ENCODE results near the gene ZNF132.
"Not testable (repeated sequence)": the region's sequence is repeated elsewhere in the genome, so short reads cannot be mapped to it uniquely, and the experiment has no call there.

The ZNF132 gene

DNA sequence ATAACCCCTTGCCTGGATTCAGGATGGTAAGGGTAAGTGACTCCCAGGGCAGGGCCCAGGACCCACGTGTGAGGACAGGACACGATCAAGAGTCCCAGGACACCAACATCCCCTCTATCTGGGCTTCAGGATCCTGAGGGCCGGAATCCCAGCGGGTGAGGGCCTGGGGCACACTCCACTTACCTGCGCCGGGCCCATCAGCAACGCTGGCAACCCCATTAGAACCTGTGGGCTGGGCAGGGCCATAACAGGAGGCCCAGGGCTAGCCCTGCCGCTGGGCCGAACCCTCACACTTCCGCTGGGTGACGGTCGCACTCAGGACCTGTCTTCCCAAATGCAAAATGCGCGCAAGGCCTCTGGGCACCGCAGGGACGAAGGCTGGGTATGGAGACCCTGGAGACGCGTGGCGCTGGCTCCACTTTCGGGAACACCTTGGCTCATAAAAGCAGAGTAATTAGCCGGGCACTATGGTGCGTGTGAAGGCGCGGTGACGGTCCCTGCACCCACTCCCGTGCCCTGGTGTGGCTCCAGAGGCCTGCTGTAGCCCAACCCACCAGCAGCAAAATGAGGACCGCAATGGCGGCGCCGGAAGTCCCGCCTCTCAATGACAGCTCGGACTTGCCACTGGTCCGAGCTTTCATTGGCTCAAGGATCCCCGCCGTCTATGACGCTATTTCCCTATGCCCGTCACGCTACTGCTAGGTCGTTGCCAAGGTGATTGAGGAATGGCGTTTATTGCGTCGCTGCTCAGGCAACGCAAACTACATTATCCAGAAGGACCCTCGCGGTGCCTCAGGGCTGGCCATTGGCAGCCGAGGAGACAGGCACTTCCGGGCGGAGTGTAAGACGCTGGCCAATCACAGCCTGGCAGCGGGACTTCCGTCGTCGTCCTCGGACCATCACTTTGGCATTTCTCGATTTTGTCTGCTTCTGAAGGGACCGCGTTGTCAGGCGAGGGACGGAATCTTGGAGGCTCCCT is at the start of gene ZNF132:
Gene ZNF132, minus strand, starts transcription at position 578 of the 979 bp plus-strand sequence. Its CDS starts 332 bp downstream, at position 246.
- DNase-seq (ENCODE audit: low read depth), result peak; percentile 84

DNA sequence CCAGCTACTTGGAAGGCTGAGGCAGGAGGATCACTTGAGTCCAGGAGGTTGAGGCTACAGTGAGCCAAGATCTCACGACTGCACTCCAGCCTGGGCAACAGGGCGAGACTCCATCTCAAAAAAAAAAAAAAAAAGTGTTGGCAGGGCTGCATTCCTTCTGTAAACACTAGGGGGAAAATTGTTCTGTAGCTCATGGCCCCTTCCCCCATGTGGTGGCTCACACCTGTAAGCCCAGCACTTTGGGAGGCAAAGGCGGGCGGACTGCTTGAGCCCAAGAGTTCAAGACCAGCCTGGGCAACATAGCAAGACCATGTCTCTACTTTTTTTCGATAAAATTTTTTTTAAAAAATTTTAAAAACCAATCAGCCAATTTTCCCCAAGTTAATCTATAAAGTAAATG is 44.4 kb upstream of the ZNF132 start:
- DNase-seq (ENCODE audit: low read depth), result not testable (repeated sequence)

DNA sequence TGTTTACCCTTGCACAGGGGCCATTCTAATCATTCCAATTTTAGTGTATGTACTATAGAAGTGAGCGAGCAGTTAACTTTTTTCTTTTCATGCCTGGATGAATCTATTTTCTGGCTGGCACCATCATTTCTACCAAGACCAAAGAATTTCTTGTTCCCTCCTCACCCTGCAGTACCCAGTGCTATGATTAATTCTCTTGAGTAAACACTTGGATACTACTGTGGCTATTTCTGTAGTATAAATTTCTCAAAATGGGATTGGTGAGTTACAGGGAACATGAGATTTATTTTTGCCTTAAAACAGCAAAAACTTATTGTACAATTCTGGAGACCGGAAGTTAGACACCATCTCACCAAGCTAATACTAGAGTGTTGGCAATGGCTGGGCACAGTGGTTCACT is 43.8 kb upstream of the ZNF132 start:
- DNase-seq (ENCODE audit: low read depth), result no peak

DNA sequence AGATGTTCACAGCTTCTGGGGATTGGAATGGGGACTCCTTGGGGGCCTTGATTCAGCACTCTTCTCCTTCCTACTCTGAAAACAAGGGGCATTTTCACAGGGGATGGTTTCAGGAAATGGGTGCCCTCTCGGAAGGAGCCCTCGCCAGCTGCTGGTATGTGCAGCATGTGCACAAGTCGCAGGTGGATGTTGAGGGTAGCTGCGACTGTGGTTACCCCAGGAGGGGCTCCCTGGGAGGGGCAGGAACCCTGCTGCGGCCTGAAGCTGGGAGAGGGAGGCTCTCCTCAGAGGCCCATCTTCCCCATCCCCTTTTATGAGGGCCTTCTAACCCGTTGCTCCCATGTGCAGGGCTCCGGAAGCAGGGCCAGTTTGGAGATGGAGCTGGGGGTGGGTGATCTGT is 42.4 kb upstream of the ZNF132 start:
- no peak for DNase-seq (ENCODE audit: low read depth)

DNA sequence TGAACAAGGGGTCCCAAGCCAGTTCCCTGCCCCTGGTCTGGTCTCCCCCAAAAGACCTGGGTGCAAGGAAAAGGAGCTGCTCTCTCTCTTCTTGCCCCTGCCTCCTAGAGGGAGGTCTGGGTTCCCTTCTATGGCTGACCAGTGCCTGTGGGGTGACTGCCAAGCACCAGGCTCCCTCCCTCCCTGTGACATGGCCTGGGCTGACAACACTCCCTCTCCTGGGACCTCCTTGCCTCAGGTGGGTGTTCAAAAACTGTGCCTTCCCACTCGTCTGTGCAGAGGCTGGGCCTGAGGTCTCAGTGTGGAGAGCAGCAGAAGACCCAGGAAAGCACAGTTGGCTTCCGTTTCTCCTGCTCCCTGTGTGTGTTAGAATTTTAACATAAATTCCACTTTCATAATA is 40.9 kb upstream of the ZNF132 start:
- DNase-seq (ENCODE audit: low read depth), result no peak

DNA sequence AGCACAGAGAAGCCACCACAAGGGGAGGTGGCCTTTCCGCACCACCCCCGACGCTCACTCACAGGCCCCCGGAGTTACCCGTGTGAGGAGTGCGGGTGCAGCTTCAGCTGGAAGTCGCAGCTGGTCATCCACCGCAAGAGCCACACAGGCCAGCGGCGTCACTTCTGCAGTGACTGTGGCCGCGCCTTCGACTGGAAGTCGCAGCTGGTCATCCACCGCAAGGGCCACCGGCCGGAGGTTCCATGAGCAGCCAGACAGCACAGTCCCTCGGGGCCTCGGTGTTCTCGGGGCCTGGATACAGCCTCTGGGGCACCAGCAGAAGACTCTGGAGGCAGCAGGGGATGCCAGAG is 40.5 kb upstream of the ZNF132 start:
- DNase-seq (ENCODE audit: low read depth), result no peak

DNA sequence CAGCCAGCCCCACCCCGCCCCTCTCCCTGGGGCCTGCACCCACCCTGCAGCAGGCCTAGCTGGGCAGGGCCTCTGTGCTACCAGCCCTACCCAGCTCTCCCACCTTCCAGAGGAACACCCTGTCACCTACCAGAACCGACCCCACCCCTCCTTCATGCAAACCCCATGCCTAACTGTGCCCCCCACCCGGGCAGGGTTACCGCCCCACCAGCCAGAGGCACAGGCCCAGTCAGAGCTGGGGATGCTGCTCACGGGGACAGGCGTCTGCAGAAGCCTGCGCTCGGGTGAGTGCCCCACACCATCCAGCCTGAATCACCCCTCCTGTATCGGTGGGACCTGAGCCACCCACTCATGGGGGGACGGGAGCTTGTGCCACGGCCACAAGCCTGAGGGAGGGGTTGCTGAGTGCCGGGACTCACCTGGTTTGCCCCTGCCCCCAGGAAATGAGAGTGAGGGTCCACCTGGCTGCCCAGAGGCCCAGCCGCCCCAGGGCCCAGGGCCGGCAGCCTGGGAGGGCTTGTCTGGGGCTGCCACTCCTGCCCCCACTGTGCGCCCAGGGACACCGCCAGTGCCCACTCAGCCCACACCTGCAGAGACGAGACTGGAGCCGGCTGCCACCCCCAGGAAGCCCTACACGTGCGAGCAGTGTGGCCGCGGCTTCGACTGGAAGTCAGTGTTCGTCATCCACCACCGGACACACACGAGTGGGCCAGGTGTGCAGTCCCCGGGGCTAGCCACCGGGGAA is 40.0 kb upstream of the ZNF132 start:
- DNase-seq (ENCODE audit: low read depth), result no peak

DNA sequence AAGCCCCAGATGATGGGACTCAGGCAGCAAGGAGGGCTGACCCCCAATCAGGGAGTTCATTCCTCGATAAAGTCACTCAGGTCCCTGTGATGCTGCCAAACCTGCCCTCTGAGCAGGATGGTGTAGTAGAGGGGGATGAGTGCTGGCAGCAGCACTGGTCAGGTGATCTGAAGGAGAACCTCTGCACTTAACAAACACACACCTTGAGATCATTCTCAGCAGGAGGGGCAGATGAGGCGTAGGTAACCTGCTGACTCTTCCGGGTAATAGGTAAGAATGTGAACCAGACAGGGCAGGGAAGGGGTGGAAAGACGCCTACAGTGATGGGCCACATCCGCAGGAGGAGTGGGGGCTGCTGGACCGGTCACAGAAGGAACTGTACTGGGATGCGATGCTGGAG is 39.4 kb upstream of the ZNF132 start:
- no peak for DNase-seq (ENCODE audit: low read depth)

DNA sequence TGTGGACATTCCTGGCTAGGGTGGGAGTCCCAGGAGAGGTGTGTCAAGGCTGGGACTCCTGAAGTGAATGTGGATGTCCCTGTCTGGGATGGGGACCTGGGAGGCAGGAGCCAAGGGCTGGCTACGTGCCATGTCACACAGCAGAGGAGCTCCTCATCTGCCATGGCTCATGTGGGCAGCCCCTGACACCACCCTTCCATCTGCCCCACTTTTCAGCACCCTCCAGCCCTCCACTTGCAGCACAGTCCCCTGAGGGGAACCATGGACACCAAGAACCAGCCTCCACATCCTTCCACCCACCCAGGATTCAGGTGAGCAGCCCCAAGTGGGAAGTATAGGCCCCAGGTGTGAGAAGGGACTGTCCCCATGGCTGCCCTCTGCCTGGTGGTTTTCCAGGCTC is 37.9 kb upstream of the ZNF132 start:
- no peak for DNase-seq (ENCODE audit: low read depth)

DNA sequence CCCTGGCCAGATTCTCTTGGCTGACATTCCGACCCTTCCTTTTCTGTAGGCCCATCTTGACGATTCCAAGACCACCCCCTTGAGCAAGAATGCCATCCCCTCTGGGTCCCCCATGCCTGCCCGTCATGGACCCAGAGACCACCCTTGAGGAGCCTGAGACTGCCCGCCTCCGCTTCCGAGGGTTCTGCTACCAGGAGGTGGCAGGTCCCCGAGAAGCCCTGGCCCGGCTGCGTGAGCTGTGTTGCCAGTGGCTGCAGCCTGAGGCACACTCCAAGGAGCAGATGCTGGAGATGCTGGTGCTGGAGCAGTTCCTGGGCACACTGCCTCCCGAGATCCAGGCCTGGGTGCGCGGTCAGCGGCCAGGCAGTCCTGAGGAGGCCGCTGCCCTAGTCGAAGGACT is 37.2 kb upstream of the ZNF132 start:
- DNase-seq (ENCODE audit: low read depth), result no peak

DNA sequence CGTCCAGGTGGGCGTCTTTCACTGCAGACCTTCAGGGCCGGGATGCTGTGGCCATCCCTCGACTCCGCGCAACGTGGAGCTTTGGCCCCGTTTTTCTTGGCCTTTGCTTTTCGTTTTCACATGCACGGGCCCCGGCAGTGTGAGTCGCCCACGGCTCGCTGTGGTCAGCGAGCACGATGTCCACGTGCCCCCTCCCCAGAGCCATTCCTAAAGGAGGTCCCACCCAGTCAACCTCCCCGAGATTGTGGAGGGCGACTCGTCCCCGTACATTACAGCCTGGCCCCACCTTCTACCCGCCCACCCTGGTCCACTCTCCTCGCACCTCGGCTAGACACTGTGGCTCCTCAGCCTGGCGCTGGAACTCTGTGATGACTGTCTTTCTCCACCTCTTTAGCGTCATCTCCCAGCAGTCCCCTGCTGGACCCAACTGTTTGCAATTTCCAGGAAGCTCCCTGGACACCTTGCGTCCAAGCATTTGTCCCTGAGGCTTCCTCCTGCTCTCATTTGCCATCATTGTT is 36.6 kb upstream of the ZNF132 start:
- no peak for DNase-seq (ENCODE audit: low read depth)

DNA sequence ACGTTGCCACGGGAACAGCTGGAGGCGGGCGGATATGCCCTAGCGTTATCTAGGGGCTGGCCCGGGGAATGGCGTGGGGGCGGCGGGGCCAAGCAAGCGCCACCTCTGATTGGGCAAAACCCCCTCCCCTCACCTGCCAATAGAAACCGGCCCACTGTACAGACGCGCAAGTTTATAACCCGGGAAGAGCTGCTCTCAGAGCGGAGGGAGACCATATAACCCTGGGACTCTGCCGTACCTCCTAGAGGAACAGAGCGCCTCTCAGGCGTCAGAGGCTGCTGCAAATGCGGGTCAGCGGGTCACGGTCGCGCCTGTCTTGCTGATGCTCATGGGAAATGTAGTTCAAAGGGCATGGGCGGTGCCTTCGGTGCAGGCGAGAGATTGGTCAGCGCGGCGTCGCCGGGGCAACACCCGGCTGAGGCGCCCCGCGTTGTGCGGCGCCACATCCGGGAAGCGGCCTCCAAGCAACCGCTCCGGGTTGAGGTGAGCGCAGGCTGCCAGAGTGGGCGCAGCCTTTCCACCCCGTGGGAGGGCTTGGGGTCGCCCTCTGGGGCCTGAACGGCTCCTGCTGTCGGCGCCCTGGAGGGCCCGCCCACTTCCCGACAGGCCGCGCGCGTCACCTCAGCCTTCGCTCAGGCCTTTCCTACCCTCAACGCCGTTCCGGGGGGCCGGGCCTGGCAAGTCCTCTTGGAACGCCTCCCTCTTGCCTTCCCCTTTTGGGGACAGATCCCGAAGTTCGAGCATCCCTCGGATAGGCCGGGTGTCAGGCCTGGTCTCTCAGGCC is 36.0 kb upstream of the ZNF132 start, which contains the start of gene ZNF446:
Gene ZNF446, plus strand, starts transcription at position 639 of the 784 bp plus-strand sequence. CDS start 867 bp downstream, outside the sequence.
- DNase-seq (ENCODE audit: low read depth), result peak; percentile 87

DNA sequence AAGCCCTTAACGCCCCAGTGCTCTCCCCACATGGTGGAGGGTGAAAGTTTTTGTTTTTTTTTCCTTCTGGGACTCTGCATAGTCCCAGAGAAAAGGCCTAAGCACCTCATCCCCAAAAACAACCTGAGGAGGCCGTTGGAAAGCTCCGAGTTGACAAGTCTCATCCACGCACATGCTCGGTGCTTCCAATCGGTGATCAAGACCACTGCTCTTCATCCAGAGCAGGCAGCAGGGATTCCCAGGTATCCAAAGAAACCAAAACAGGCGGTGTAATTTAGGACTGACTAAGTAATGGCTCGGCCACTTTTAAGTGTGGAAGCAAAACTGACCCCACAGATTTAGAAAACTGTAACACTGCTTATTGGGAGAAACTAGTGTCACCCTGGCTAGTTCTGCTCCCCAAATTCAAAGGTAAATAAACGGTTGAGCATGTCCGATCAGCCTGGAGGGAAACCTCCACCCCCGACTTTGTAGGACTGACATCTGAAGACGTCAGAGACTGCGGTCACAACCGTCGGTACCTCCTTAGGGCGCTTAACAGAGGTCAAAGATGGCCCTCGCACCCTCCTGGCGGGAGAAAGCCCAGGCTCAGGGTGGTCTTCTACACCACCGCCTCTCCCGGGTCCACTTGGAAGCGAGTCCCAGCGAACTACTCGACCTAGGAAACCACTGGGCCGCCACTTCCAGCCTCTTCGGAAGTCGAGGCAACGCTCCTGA is 35.2 kb upstream of the ZNF132 start:
- DNase-seq (ENCODE audit: low read depth), result no peak

DNA sequence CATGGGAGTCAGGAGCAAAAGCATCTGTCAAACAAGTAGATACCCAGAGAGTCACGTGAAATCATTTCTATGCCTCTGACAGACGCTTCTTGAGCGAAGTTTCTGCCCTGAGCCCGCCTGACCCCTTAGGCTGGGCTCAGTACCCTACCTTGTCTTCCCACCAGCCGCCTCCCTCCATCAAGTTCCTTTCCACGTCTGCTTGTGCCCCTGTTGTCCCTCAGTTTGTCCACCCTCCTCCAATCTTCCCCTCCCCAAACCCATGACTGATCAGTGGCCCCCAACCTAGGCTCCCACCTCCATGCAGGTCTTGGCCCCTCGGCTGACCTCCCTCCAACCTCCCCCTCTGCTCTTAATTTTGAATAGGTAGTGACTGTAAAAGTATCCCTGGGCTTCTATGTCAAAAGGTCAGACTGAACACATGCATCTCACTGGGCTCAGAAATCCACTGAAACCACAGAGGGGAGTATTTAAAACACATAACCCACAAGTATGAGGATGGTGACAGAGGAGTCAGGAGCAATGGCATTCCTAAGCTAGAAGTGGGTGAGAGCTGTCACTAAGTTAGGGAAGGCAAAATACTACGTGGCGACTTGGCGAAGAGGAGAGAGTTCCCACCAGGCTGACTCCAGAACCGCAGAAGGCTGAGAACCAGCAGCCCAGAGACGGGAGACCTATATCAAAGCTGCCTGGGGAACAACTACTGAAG is 34.5 kb upstream of the ZNF132 start:
- no peak for DNase-seq (ENCODE audit: low read depth)

DNA sequence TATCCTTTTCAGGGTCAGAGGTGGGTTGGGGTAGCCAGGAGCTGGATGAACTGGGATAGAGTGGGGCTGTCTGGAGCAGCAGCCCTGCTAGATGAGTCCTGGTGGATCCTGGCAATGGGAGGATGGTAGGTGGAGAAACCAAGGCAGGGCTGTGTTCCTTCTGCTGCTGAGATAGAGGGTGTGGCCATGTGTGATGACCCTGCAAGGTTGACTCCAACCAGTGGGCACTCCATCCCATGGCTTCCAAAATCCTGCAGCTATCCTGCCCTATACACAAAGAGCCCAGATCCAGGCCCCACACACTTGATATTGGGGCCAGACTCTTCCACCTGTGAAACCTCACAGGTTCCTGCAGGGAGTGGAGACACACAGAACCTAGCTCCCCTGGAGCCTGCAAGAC is 33.8 kb upstream of the ZNF132 start:
- no peak for DNase-seq (ENCODE audit: low read depth)

DNA sequence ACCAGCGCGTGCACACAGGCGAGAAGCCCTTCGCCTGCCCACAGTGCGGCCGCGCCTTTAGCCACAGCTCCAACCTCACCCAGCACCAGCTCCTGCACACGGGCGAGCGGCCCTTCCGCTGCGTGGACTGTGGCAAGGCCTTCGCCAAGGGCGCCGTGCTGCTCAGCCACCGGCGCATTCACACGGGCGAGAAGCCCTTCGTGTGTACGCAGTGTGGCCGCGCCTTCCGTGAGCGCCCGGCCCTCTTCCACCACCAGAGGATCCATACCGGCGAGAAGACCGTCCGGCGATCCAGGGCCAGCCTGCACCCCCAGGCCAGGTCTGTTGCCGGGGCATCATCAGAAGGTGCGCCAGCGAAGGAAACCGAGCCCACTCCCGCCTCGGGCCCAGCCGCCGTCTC is 31.8 kb upstream of the ZNF132 start:
- DNase-seq (ENCODE audit: low read depth), result no peak

DNA sequence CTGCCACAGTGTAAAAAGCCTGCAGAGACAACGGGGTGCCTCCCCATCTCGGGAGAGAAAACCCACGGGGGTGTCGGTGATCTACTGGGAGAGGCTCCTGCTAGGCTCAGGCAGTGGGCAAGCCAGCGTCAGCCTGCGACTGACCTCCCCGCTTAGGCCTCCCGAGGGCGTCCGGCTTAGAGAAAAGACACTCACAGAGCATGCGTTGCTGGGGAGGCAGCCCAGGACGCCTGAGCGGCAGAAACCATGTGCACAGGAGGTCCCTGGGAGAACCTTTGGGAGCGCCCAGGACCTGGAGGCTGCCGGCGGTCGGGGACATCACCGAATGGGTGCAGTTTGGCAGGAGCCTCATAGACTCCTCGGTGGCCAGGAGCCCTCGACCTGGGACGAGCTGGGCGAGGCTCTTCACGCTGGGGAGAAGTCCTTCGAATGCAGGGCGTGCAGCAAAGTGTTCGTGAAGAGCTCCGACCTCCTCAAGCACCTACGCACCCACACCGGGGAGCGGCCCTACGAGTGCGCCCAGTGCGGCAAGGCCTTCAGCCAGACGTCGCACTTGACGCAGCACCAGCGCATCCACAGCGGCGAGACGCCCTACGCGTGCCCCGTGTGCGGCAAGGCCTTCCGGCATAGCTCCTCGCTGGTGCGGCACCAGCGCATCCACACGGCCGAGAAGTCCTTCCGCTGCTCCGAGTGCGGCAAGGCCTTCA is 31.0 kb upstream of the ZNF132 start:
- DNase-seq (ENCODE audit: low read depth), result not testable (repeated sequence)

DNA sequence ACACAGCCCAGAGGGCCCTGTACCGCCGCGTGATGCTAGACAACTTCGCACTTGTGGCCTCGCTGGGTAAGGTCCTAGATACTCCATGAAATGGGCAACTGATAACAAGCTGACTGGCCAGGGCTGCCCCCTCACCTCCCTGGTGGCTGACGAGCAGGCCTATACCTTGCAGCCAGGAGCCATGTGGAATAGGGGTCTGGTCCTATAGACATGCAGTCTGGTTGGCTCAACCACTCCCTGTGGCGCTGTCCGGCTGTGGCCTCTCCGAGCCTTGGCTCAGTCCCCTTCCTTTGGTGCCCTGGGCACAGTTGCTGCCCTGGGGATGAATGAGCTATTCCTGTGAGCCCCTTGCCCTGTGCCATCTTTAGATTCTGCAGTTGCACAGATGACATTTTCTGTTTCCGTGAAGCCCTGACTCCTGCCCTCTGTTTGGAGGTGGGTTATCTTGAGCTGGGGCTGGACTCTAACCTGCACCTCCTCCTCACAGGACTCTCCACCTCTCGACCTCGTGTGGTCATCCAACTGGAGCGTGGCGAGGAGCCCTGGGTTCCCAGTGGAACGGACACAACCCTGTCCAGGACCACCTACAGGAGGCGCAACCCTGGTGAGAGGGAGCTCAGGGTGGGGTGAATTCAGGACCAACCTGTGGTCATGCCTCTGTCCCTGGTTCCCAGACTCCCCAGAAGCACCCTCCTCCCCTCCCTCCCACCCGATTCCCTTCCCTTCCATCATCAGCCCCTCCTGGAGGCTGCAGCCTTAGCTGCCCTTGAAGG is 29.5 kb upstream of the ZNF132 start:
- DNase-seq (ENCODE audit: low read depth), result no peak

DNA sequence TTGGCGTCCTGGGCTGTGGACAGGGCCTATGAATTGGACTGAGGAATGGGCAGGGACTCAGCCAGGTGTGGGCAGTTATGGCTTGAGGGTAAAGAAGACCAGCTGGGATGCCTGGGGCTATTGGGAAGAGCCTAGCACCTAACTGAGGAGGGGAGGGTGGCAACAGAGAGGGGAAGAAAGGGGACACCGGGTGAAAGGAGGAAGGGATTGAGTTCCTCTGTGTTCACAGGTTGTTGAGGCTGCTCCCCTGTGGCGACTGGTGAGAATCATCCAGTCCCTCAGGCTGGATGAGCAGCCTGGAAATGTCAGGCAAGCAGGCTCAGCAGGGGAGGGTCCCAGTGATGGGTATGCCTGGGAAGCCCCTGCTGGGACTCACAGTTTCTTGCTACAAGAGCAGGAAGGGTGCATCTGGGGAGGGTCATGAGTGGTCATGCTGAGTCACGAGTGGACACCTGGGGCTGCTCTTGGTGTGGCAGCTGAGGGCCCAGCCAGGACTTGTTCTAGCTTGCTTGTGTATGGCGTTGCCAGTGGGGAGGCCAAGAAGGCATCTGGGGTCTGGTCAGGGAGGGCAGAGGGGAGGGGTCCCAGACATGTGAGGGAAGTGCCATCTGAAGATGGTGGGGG is 28.4 kb upstream of the ZNF132 start:
- no peak for DNase-seq (ENCODE audit: low read depth)
